H9 (cell line): Measurements from ENCODE around the gene HS2ST1. TPM values are rescaled to one million over a fixed set of nuclear protein-coding genes. Genes with fewer than 3 reads are reported as not detected.

Experiments used
- DNase-seq: peaks from one replicate; pipeline ENCODE4 v3.0.0-alpha.2; 2017
- H2AFZ ChIP-seq: one replicate; pipeline ENCODE4 v1.6.1; 2013; ENCODE audit warnings: mild to moderate bottlenecking, low read length, control low read depth, moderate library complexity
- H2AK5ac ChIP-seq: 2 replicates; pipeline ENCODE4 v1.6.1; 2013; ENCODE audit warnings: low read length, control low read depth, mixed read lengths; ENCODE audit not compliant: insufficient read length
- H2BK120ac ChIP-seq: one replicate; pipeline ENCODE4 v1.6.1; 2013; ENCODE audit warnings: low read depth, mild to moderate bottlenecking, low read length, control low read depth, inconsistent platforms; ENCODE audit not compliant: poor library complexity, severe bottlenecking
- H2BK12ac ChIP-seq: 2 replicates; pipeline ENCODE4 v1.6.1; 2013; ENCODE audit warnings: low read length, control low read depth, mixed read lengths, low read depth; ENCODE audit not compliant: insufficient read length
- H2BK15ac ChIP-seq: 2 replicates; pipeline ENCODE4 v1.6.1; 2013; ENCODE audit warnings: low read depth, low read length, control low read depth
- H2BK20ac ChIP-seq: one replicate; pipeline ENCODE4 v1.6.1; 2013; ENCODE audit warnings: low read depth, mild to moderate bottlenecking, low read length, control low read depth, inconsistent platforms; ENCODE audit not compliant: poor library complexity, severe bottlenecking
- H2BK5ac ChIP-seq: 2 replicates; pipeline ENCODE4 v1.6.1; 2013; ENCODE audit warnings: low read length, control low read depth, mixed read lengths; ENCODE audit not compliant: insufficient read length
- H3K14ac ChIP-seq: 2 replicates; pipeline ENCODE4 v1.6.1; 2013; ENCODE audit warnings: low read length, control low read depth; ENCODE audit not compliant: insufficient read depth
- H3K18ac ChIP-seq: 2 replicates; pipeline ENCODE4 v1.6.1; 2013; ENCODE audit warnings: low read depth, mild to moderate bottlenecking, mixed read lengths, low read length, control low read depth; ENCODE audit not compliant: insufficient read length
- H3K23ac ChIP-seq: 2 replicates; pipeline ENCODE4 v1.6.1; 2013; ENCODE audit warnings: low read length, control low read depth, mixed read lengths, low read depth; ENCODE audit not compliant: insufficient read length
- H3K23me2 ChIP-seq: 2 replicates; pipeline ENCODE4 v1.6.1; 2013; ENCODE audit warnings: low read depth, mild to moderate bottlenecking, mixed read lengths, low read length, control low read depth; ENCODE audit not compliant: insufficient read length, poor library complexity, severe bottlenecking
- H3K27ac ChIP-seq: 2 replicates; pipeline ENCODE4 v1.5.1; 2013; ENCODE audit warnings: low read length, control low read depth, mixed read lengths, low read depth; ENCODE audit not compliant: insufficient read length
- H3K27me3 ChIP-seq: 2 replicates; pipeline ENCODE4 v1.6.1; 2013; ENCODE audit warnings: low read length, control low read depth, inconsistent platforms; ENCODE audit not compliant: insufficient read depth
- H3K4ac ChIP-seq: 2 replicates; pipeline ENCODE4 v1.6.1; 2013; ENCODE audit warnings: low read depth, mild to moderate bottlenecking, control low read depth, inconsistent platforms, low read length, moderate library complexity
- H3K4me1 ChIP-seq: 2 replicates; pipeline ENCODE4 v1.6.1; 2013; ENCODE audit warnings: low read length, control low read depth, inconsistent platforms; ENCODE audit not compliant: insufficient read depth
- H3K4me2 ChIP-seq: 2 replicates; pipeline ENCODE4 v1.6.1; 2013; ENCODE audit warnings: low read length, control low read depth, mixed read lengths; ENCODE audit not compliant: insufficient read length, insufficient read depth
- H3K56ac ChIP-seq: 2 replicates; pipeline ENCODE4 v1.6.1; 2013; ENCODE audit warnings: low read depth, mild to moderate bottlenecking, mixed read lengths, low read length, control low read depth; ENCODE audit not compliant: insufficient read length
- H3K79me1 ChIP-seq: 2 replicates; pipeline ENCODE4 v1.6.1; 2013; ENCODE audit warnings: low read depth, mild to moderate bottlenecking, moderate library complexity, low read length, control low read depth, inconsistent platforms; ENCODE audit not compliant: insufficient read depth, poor library complexity, severe bottlenecking
- H3K79me2 ChIP-seq: 2 replicates; pipeline ENCODE4 v1.6.1; 2013; ENCODE audit warnings: low read length, control low read depth, inconsistent platforms; ENCODE audit not compliant: insufficient read depth
- H3K9ac ChIP-seq: 2 replicates; pipeline ENCODE4 v1.6.1; 2013; ENCODE audit warnings: low read length, control low read depth, mixed read lengths; ENCODE audit not compliant: insufficient read length; ENCODE audit errors: extremely low read depth
- H3K9me3 ChIP-seq: one replicate; pipeline ENCODE4 v1.6.1; 2013; ENCODE audit warnings: low read depth, low read length, inconsistent platforms; ENCODE audit not compliant: control insufficient read depth
- H3T11ph ChIP-seq: one replicate; pipeline ENCODE4 v1.6.1; 2013; ENCODE audit warnings: mild to moderate bottlenecking, low read length, control low read depth, inconsistent platforms
- H4K20me1 ChIP-seq: one replicate; pipeline ENCODE4 v1.6.1; 2013; ENCODE audit not compliant: control insufficient read depth, insufficient read length, insufficient read depth
- H4K5ac ChIP-seq: 2 replicates; pipeline ENCODE4 v1.6.1; 2013; ENCODE audit warnings: low read depth, mild to moderate bottlenecking, mixed read lengths, low read length, control low read depth; ENCODE audit not compliant: insufficient read length
- H4K8ac ChIP-seq: replicated peaks from 2 replicates; pipeline ENCODE4 v1.6.1; 2013; ENCODE audit warnings: low read length, control low read depth, mixed read lengths, low read depth; ENCODE audit not compliant: insufficient read length
- H4K91ac ChIP-seq: 2 replicates; pipeline ENCODE4 v1.6.1; 2013; ENCODE audit warnings: low read depth, mild to moderate bottlenecking, moderate library complexity, mixed read lengths, low read length, control low read depth; ENCODE audit not compliant: insufficient read length
- H3K27ac Mint-ChIP-seq, 3 experiments: 2 replicates in 2 of 3; 3 replicates in 1 of 3; pipeline ENCODE4 v1.8.0; 2020 to 2021; ENCODE audit warnings: mixed read lengths in 3 of 3, mild to moderate bottlenecking in 1 of 3, moderate library complexity in 1 of 3
- H3K27me3 Mint-ChIP-seq: 2 replicates; pipeline ENCODE4 v1.8.0; 2021; ENCODE audit warnings: low read depth, mild to moderate bottlenecking, moderate library complexity, mixed read lengths
- H3K36me3 Mint-ChIP-seq, 3 experiments: 2 replicates in 2 of 3; 3 replicates in 1 of 3; pipeline ENCODE4 v1.8.0; 2020 to 2021; ENCODE audit warnings: low read depth in 3 of 3, mixed read lengths in 3 of 3; ENCODE audit not compliant: insufficient read depth in 1 of 3
- H3K4me1 Mint-ChIP-seq, 2 experiments: 2 replicates each; pipeline ENCODE4 v1.8.0; 2020; ENCODE audit warnings: mixed read lengths in 2 of 2
- H3K4me3 Mint-ChIP-seq, 2 experiments: 2 replicates in 1 of 2; 3 replicates in 1 of 2; pipeline ENCODE4 v1.8.0; 2020 to 2021; ENCODE audit warnings: mild to moderate bottlenecking in 2 of 2, mixed read lengths in 2 of 2, moderate library complexity in 1 of 2
- H3K9me3 Mint-ChIP-seq, 2 experiments: 2 replicates in 1 of 2; 3 replicates in 1 of 2; pipeline ENCODE4 v1.8.0; 2020; ENCODE audit warnings: mild to moderate bottlenecking in 2 of 2, mixed read lengths in 2 of 2, moderate library complexity in 1 of 2
- CTCF ChIP-seq: fragments of 200-600 bp; sonication (generic); conservative IDR thresholded peaks from 3 replicates; pipeline ENCODE4 v1.8.0; 2021; ENCODE audit warnings: antibody characterized with exemption, mild to moderate bottlenecking
- WGBS: extraction: QIAGEN DNeasy Blood & Tissue Kit; methylation state at CpG from one replicate; pipeline ENCODE4 v1.1.7; 2013; ENCODE audit warnings: missing lambda C conversion rate, low lambda C conversion rate, mixed read lengths; ENCODE audit not compliant: insufficient read length; ENCODE audit errors: extremely low coverage; 5-methylcytosine and 5-hydroxymethylcytosine counted together
- total RNA-seq: library from RNA; stranded (reverse); gene quantifications from 2 replicates; pipeline ENCODE4 v1.2.1, GENCODE V29; 2021

The HS2ST1 gene
- total RNA-seq, 1 experiment from 2014 or later = 20.1 TPM

- Histone ChIP-seq H4K5ac (no peak overlapping the region), H3K79me1 (peaks cover 4% of the 10 kb centered on the region), H3K4ac (no peak overlapping the region), H3K27me3 (no peaks in the 10 kb centered on the region), H3K18ac (no peak overlapping the region), H4K20me1 (no peaks in the 10 kb centered on the region), H3K56ac (no peak overlapping the region), H3K9ac (no peak overlapping the region), H3K27ac (no peak overlapping the region), H4K8ac (no peak overlapping the region), H2BK12ac (no peak overlapping the region), H3K23ac (no peak overlapping the region), H2AK5ac (no peak overlapping the region), H3K4me1 (no peaks in the 10 kb centered on the region), H2BK15ac (no peak overlapping the region), H2BK120ac (no peak overlapping the region), H3T11ph (no peak overlapping the region), H4K91ac (no peak overlapping the region), H3K4me2 (no peak overlapping the region), H2AFZ (no peak overlapping the region), H3K23me2 (no peaks in the 10 kb centered on the region), H3K14ac (no peak overlapping the region), H2BK5ac (no peak overlapping the region), H2BK20ac (no peak overlapping the region), H3K79me2 (peaks cover 14% of the 10 kb centered on the region; the same call in 1 of the 2 replicates), H3K9me3 (peaks cover 11% of the 10 kb centered on the region)
- H3K4me1 Mint-ChIP-seq = 0 out of 4 replicates have a peak, but pooled peaks cover 0 to 4% of the 10 kb centered on the region in 2 experiments
- no peak overlapping the region for H3K4me3 Mint-ChIP-seq
- peaks cover 33 to 57% (median 49%) of the 10 kb centered on the region in 3 experiments for H3K36me3 Mint-ChIP-seq
- peaks cover 46 to 48% of the 10 kb centered on the region in 2 experiments for H3K9me3 Mint-ChIP-seq
- WGBS = no CpG with 5 or more reads among the region's 1 CpG
- no peak overlapping the region for H3K27ac Mint-ChIP-seq
- DNase-seq = no peak
- no peaks in the 10 kb centered on the region; the same call in 1 of the 2 replicates for H3K27me3 Mint-ChIP-seq
- no peak for TF ChIP-seq CTCF
Measured at GRCh38 chr1:86922445-86922844, 8.0 kb downstream of the HS2ST1 start.
